ENCODE measurements around the gene NOL8.
A peak's percentile ranks its signal among the peaks of the same experiment; 100 is the strongest.

Gene NOL8

GRCh38 chr9:92359394-92359995, 34.3 kb upstream of the NOL8 start:
- Histone ChIP-seq H3K4ac (ENCODE audit: low read length) (no peak overlapping the region), H4K8ac (ENCODE audit: low read depth, low read length) (no peak overlapping the region), H3K23ac (ENCODE audit: low read depth, low read length, poor library complexity) (no peak overlapping the region), H3K79me1 (ENCODE audit: low read depth, low read length) (peaks cover 2% of the 10 kb centered on the region), H3K14ac (ENCODE audit: low read length) (no peak overlapping the region), H3K9me3 (replicated peaks in 1 of 2; ENCODE audit: control insufficient read depth in 2 of 2, insufficient read depth in 1 of 2, low read depth in 1 of 2, low read length in 2 of 2) (peaks cover 0 to 13% of the 10 kb centered on the region in 2 donors), H3K4me1 (ENCODE audit: control insufficient read depth in 2 of 2, insufficient read depth in 1 of 2, low read depth in 1 of 2, low read length in 2 of 2) (peaks cover 0 to 7% of the 10 kb centered on the region in 2 donors), H3K27me3 (ENCODE audit: control insufficient read depth in 3 of 3, insufficient read depth in 3 of 3, low read depth in 1 of 3, low read length in 3 of 3) (no peaks in the 10 kb centered on the region), H2AFZ (ENCODE audit: low read length) (peak overlapping the region; percentile 83), H2BK15ac (ENCODE audit: low read length) (no peak overlapping the region), H2BK12ac (ENCODE audit: low read length) (no peak overlapping the region), H3K36me3 (replicated peaks in 1 of 2; ENCODE audit: control insufficient read depth in 2 of 2, insufficient read depth in 2 of 2, low read length in 2 of 2) (no peaks in the 10 kb centered on the region), H3K4me3 (ENCODE audit: low read length in 2 of 2) (no peak overlapping the region), H3K9ac (ENCODE audit: low read depth, low read length, poor library complexity) (no peak overlapping the region), H3K18ac (ENCODE audit: low read length) (no peak overlapping the region), H2BK5ac (ENCODE audit: low read length) (no peak overlapping the region), H3K4me2 (ENCODE audit: insufficient read depth, low read length, poor library complexity, severe bottlenecking) (no peak overlapping the region), H2BK120ac (ENCODE audit: low read depth, low read length) (no peak overlapping the region), H4K91ac (ENCODE audit: low read depth, low read length, poor library complexity) (no peak overlapping the region), H2AK5ac (ENCODE audit: low read depth, low read length) (no peak overlapping the region), H3K27ac (replicated peaks; ENCODE audit: low read length) (peak overlapping the region; percentile 50)
- DNase-seq (ENCODE audit: low spot score): no peak
- no CpG with 5 or more reads among the region's 2 CpGs for WGBS, 2 donors (ENCODE audit: extremely low coverage in 2 of 2, insufficient read length in 2 of 2, insufficient replicate concordance in 1 of 2)

GRCh38 chr9:92353051-92353450, 27.9 kb upstream of the NOL8 start:
- Histone ChIP-seq H3K27ac (replicated peaks; ENCODE audit: low read length) (no peak overlapping the region), H2AFZ (ENCODE audit: low read length) (no peak overlapping the region), H3K23ac (ENCODE audit: low read depth, low read length, poor library complexity) (no peak overlapping the region), H4K8ac (ENCODE audit: low read depth, low read length) (no peak overlapping the region), H3K18ac (ENCODE audit: low read length) (no peak overlapping the region), H3K27me3 (ENCODE audit: control insufficient read depth in 3 of 3, insufficient read depth in 3 of 3, low read depth in 1 of 3, low read length in 3 of 3) (no peaks in the 10 kb centered on the region), H3K9me3 (replicated peaks in 1 of 2; ENCODE audit: control insufficient read depth in 2 of 2, insufficient read depth in 1 of 2, low read depth in 1 of 2, low read length in 2 of 2) (peaks cover 0 to 6% of the 10 kb centered on the region in 2 donors), H3K9ac (ENCODE audit: low read depth, low read length, poor library complexity) (no peak overlapping the region), H3K36me3 (replicated peaks in 1 of 2; ENCODE audit: control insufficient read depth in 2 of 2, insufficient read depth in 2 of 2, low read length in 2 of 2) (peaks cover 0 to 2% of the 10 kb centered on the region in 2 donors), H2BK5ac (ENCODE audit: low read length) (no peak overlapping the region), H3K4me1 (ENCODE audit: control insufficient read depth in 2 of 2, insufficient read depth in 1 of 2, low read depth in 1 of 2, low read length in 2 of 2) (no peaks in the 10 kb centered on the region), H4K91ac (ENCODE audit: low read depth, low read length, poor library complexity) (no peak overlapping the region), H3K4me2 (ENCODE audit: insufficient read depth, low read length, poor library complexity, severe bottlenecking) (no peak overlapping the region), H3K4me3 (ENCODE audit: low read length in 2 of 2) (no peak overlapping the region), H2BK120ac (ENCODE audit: low read depth, low read length) (no peak overlapping the region), H2BK12ac (ENCODE audit: low read length) (no peak overlapping the region), H3K4ac (ENCODE audit: low read length) (no peak overlapping the region), H2BK15ac (ENCODE audit: low read length) (no peak overlapping the region), H3K14ac (ENCODE audit: low read length) (no peak overlapping the region), H3K79me1 (ENCODE audit: low read depth, low read length) (no peaks in the 10 kb centered on the region), H2AK5ac (ENCODE audit: low read depth, low read length) (no peak overlapping the region)
- no CpG with 5 or more reads among the region's 6 CpGs for WGBS, 2 donors (ENCODE audit: extremely low coverage in 2 of 2, insufficient read length in 2 of 2, insufficient replicate concordance in 1 of 2)
- DNase-seq (ENCODE audit: low spot score): no peak

GRCh38 chr9:92350740-92351133, 25.6 kb upstream of the NOL8 start:
- H3K23ac ChIP-seq (ENCODE audit: low read depth, low read length, poor library complexity): no peak overlapping the region
- H2BK15ac ChIP-seq (ENCODE audit: low read length): no peak overlapping the region
- no peak overlapping the region for H2AFZ ChIP-seq (ENCODE audit: low read length)
- no peak overlapping the region for H3K9ac ChIP-seq (ENCODE audit: low read depth, low read length, poor library complexity)
- H2BK5ac ChIP-seq (ENCODE audit: low read length): no peak overlapping the region
- no peak for DNase-seq (ENCODE audit: low spot score)
- no peak overlapping the region for H3K4me3 ChIP-seq (ENCODE audit: low read length in 2 of 2)
- no peaks in the 10 kb centered on the region for H3K27me3 ChIP-seq (ENCODE audit: control insufficient read depth in 3 of 3, insufficient read depth in 3 of 3, low read depth in 1 of 3, low read length in 3 of 3)
- H3K14ac ChIP-seq (ENCODE audit: low read length): no peak overlapping the region
- no peak overlapping the region for H3K4ac ChIP-seq (ENCODE audit: low read length)
- no peak overlapping the region for H4K8ac ChIP-seq (ENCODE audit: low read depth, low read length)
- H3K4me1 ChIP-seq (ENCODE audit: control insufficient read depth in 2 of 2, insufficient read depth in 1 of 2, low read depth in 1 of 2, low read length in 2 of 2): no peaks in the 10 kb centered on the region
- no peak overlapping the region for H3K4me2 ChIP-seq (ENCODE audit: insufficient read depth, low read length, poor library complexity, severe bottlenecking)
- no peak overlapping the region for H2BK12ac ChIP-seq (ENCODE audit: low read length)
- no peak overlapping the region for H3K18ac ChIP-seq (ENCODE audit: low read length)
- H3K79me1 ChIP-seq (ENCODE audit: low read depth, low read length): no peaks in the 10 kb centered on the region
- H3K36me3 ChIP-seq (replicated peaks in 1 of 2; ENCODE audit: control insufficient read depth in 2 of 2, insufficient read depth in 2 of 2, low read length in 2 of 2): peaks cover 4 to 12% of the 10 kb centered on the region in 2 donors
- H2BK120ac ChIP-seq (ENCODE audit: low read depth, low read length): no peak overlapping the region
- no peaks in the 10 kb centered on the region for H3K9me3 ChIP-seq (replicated peaks in 1 of 2; ENCODE audit: control insufficient read depth in 2 of 2, insufficient read depth in 1 of 2, low read depth in 1 of 2, low read length in 2 of 2)
- H2AK5ac ChIP-seq (ENCODE audit: low read depth, low read length): no peak overlapping the region
- no peak overlapping the region for H3K27ac ChIP-seq (replicated peaks; ENCODE audit: low read length)
- no peak overlapping the region for H4K91ac ChIP-seq (ENCODE audit: low read depth, low read length, poor library complexity)

GRCh38 chr9:92349771-92350739, 24.9 kb upstream of the NOL8 start:
- Histone ChIP-seq H3K79me1 (ENCODE audit: low read depth, low read length) (no peaks in the 10 kb centered on the region), H4K8ac (ENCODE audit: low read depth, low read length) (no peak overlapping the region), H3K36me3 (replicated peaks in 1 of 2; ENCODE audit: control insufficient read depth in 2 of 2, insufficient read depth in 2 of 2, low read length in 2 of 2) (peaks cover 4 to 12% of the 10 kb centered on the region in 2 donors), H3K4me3 (ENCODE audit: low read length in 2 of 2) (no peak overlapping the region), H3K14ac (ENCODE audit: low read length) (no peak overlapping the region), H2BK15ac (ENCODE audit: low read length) (no peak overlapping the region), H3K4ac (ENCODE audit: low read length) (no peak overlapping the region), H3K9ac (ENCODE audit: low read depth, low read length, poor library complexity) (no peak overlapping the region), H2BK5ac (ENCODE audit: low read length) (no peak overlapping the region), H2BK12ac (ENCODE audit: low read length) (no peak overlapping the region), H3K23ac (ENCODE audit: low read depth, low read length, poor library complexity) (no peak overlapping the region), H3K27me3 (ENCODE audit: control insufficient read depth in 3 of 3, insufficient read depth in 3 of 3, low read depth in 1 of 3, low read length in 3 of 3) (no peaks in the 10 kb centered on the region), H4K91ac (ENCODE audit: low read depth, low read length, poor library complexity) (no peak overlapping the region), H2AK5ac (ENCODE audit: low read depth, low read length) (no peak overlapping the region), H3K9me3 (replicated peaks in 1 of 2; ENCODE audit: control insufficient read depth in 2 of 2, insufficient read depth in 1 of 2, low read depth in 1 of 2, low read length in 2 of 2) (no peaks in the 10 kb centered on the region), H3K27ac (replicated peaks; ENCODE audit: low read length) (no peak overlapping the region), H3K4me1 (ENCODE audit: control insufficient read depth in 2 of 2, insufficient read depth in 1 of 2, low read depth in 1 of 2, low read length in 2 of 2) (no peaks in the 10 kb centered on the region), H3K18ac (ENCODE audit: low read length) (no peak overlapping the region), H2AFZ (ENCODE audit: low read length) (no peak overlapping the region), H2BK120ac (ENCODE audit: low read depth, low read length) (no peak overlapping the region), H3K4me2 (ENCODE audit: insufficient read depth, low read length, poor library complexity, severe bottlenecking) (no peak overlapping the region)
- WGBS, 2 donors (ENCODE audit: extremely low coverage in 2 of 2, insufficient read length in 2 of 2, insufficient replicate concordance in 1 of 2): no CpG with 5 or more reads among the region's 7 CpGs
- DNase-seq (ENCODE audit: low spot score): no peak

Data from neuronal stem cell (in vitro differentiated cells).